B cell (primary cell): ENCODE results near the gene INKA1. TPM values are rescaled to one million over a fixed set of nuclear protein-coding genes. Genes with fewer than 3 reads are reported as not detected.

Source experiments
- ATAC-seq: fragments of 200-7000 bp; cut with Tn5 transposase; one replicate; pipeline ENCODE4 v1.10.0; 2021; ENCODE audit warnings: low read depth, mild to moderate bottlenecking, moderate number of reproducible peaks, moderate library complexity
- CTCF ChIA-PET: fragments of 350-600 bp; sonication (Branson Sonifier 250); formaldehyde crosslinking; loops from one replicate; lab custom pipeline; 2021; ENCODE audit warnings: antibody characterized with exemption, inconsistent platforms; lab: Charles Lee
- POLR2A ChIA-PET: fragments of 350-600 bp; sonication (Branson Sonifier 250); formaldehyde crosslinking; loops from one replicate; lab custom pipeline; 2021; ENCODE audit warnings: antibody characterized with exemption; lab: Charles Lee
- DNase-seq: peaks from one replicate; pipeline ENCODE4 v3.0.0; 2013
- H2AFZ ChIP-seq: 2 replicates; pipeline ENCODE4 v1.6.1; 2012; ENCODE audit warnings: mild to moderate bottlenecking, low read depth, low read length; ENCODE audit not compliant: insufficient read depth, poor library complexity, severe bottlenecking
- H3K27ac ChIP-seq, 2 donors: 1 replicate in 1 of 2; 2 replicates in 1 of 2; pipeline ENCODE4 v1.5.1; 2012 to 2013; ENCODE audit warnings: low read length in 2 of 2, mild to moderate bottlenecking in 2 of 2, moderate library complexity in 1 of 2
- H3K27me3 ChIP-seq, 4 experiments: fragments of 200-600 bp in 1 of 4; sonication (generic) in 1 of 4; replicated peaks in 1 of 4; 1 replicate in 2 of 4; 2 replicates in 2 of 4; pipeline versions ENCODE4 v1.6.1 to v1.7.0; 2013 to 2016; ENCODE audit warnings: low read length in 3 of 4, mild to moderate bottlenecking in 2 of 4, mixed read lengths in 1 of 4, moderate library complexity in 1 of 4; ENCODE audit not compliant: insufficient read depth in 4 of 4, control insufficient read depth in 3 of 4; ENCODE audit errors: control extremely low read depth in 1 of 4
- H3K36me3 ChIP-seq, 2 experiments: replicated peaks in 1 of 2; 1 replicate in 1 of 2; 2 replicates in 1 of 2; pipeline versions ENCODE4 v1.6.1 to v1.7.1; 2013; ENCODE audit warnings: low read length in 1 of 2; ENCODE audit not compliant: insufficient read depth in 2 of 2, control insufficient read depth in 1 of 2; ENCODE audit errors: control extremely low read depth in 1 of 2, extremely low read depth in 1 of 2
- H3K4me1 ChIP-seq, 2 donors: fragments of 200-600 bp in 1 of 2; sonication (generic) in 1 of 2; 1 replicate in 1 of 2; 2 replicates in 1 of 2; pipeline versions ENCODE4 v1.5.1 to v1.6.1; 2013 to 2017; ENCODE audit warnings: low read length in 2 of 2; ENCODE audit not compliant: control insufficient read depth in 2 of 2, insufficient read depth in 2 of 2
- H3K4me2 ChIP-seq: replicated peaks from 2 replicates; pipeline ENCODE3; 2012; ENCODE audit warnings: mild to moderate bottlenecking, low read depth, low read length; ENCODE audit not compliant: poor library complexity, severe bottlenecking
- H3K4me3 ChIP-seq, 5 experiments: fragments of 200-600 bp in 1 of 5; sonication (generic) in 1 of 5; 1 replicate in 3 of 5; 2 replicates in 2 of 5; pipeline versions ENCODE4 v1.5.1 to v1.7.0; 2011 to 2016; ENCODE audit warnings: low read length in 4 of 5, mild to moderate bottlenecking in 4 of 5, low read depth in 2 of 5, control low read depth in 1 of 5, moderate library complexity in 1 of 5; ENCODE audit not compliant: insufficient read depth in 1 of 5; ENCODE audit errors: control extremely low read depth in 1 of 5, extremely low read depth in 1 of 5
- H3K79me2 ChIP-seq: fragments of 200-600 bp; sonication (generic); one replicate; pipeline ENCODE4 v1.6.0; 2016; ENCODE audit warnings: low read length; ENCODE audit not compliant: control insufficient read depth, insufficient read depth
- H3K9ac ChIP-seq: fragments of 200-600 bp; sonication (generic); 2 replicates; pipeline ENCODE4 v1.6.1; 2017; ENCODE audit warnings: mild to moderate bottlenecking, low read length, moderate library complexity
- H3K9me3 ChIP-seq, 3 donors: one replicate each; pipeline versions ENCODE4 v1.6.1 to v1.7.1; 2013; ENCODE audit warnings: low read length in 2 of 3; ENCODE audit not compliant: control insufficient read depth in 2 of 3, insufficient read depth in 1 of 3; ENCODE audit errors: control extremely low read depth in 1 of 3
- H4K20me1 ChIP-seq: 2 replicates; pipeline ENCODE4 v1.6.0; 2012; ENCODE audit warnings: mild to moderate bottlenecking, low read length; ENCODE audit not compliant: insufficient read depth, control insufficient read depth, poor library complexity, severe bottlenecking
- H3K27ac Mint-ChIP-seq: one replicate; pipeline ENCODE4 v1.8.0; 2021; ENCODE audit warnings: mixed read lengths
- H3K27me3 Mint-ChIP-seq: one replicate; pipeline ENCODE4 v1.8.0; 2021; ENCODE audit warnings: mixed read lengths
- H3K4me1 Mint-ChIP-seq: one replicate; pipeline ENCODE4 v1.8.0; 2021; ENCODE audit warnings: mixed read lengths
- H3K4me3 Mint-ChIP-seq: one replicate; pipeline ENCODE4 v1.8.0; 2021; ENCODE audit warnings: mixed read lengths
- H3K9me3 Mint-ChIP-seq: one replicate; pipeline ENCODE4 v1.8.0; 2022; ENCODE audit warnings: mixed read lengths; ENCODE audit not compliant: insufficient read depth
- EZH2 ChIP-seq: IDR thresholded peaks from 2 replicates; pipeline ENCODE4 v1.6.1; 2012; ENCODE audit warnings: borderline replicate concordance, low read depth, mild to moderate bottlenecking, moderate library complexity, low read length; ENCODE audit not compliant: insufficient read depth, poor library complexity, severe bottlenecking
- WGBS: methylation state at CpG from one replicate; pipeline ENCODE4 v1.1.5; 2013; ENCODE audit warnings: missing lambda C conversion rate; ENCODE audit not compliant: insufficient coverage; 5-methylcytosine and 5-hydroxymethylcytosine counted together
- intact Hi-C: fragments of 100-400 bp; cut with micrococcal nuclease; formaldehyde crosslinking; loops from one replicate; pipeline ENCODE4 v1.10.0; 2022
- polyA plus RNA-seq: library from polyadenylated mRNA; depleted of rRNA; stranded (reverse); fragments of >200 nt; gene quantifications from 2 replicates; pipeline ENCODE4 v1.2.3, GENCODE V29; 2012
- total RNA-seq, 2 donors: library from RNA; stranded (reverse); fragments of 120-200 nt in 1 of 2; gene quantifications; 1 replicate in 1 of 2; 2 replicates in 1 of 2; pipeline versions ENCODE4 v1.2.3 to v1.2.4, GENCODE V29; 2013 to 2022
- TF ChIP-seq, protein P1 (sequence below): fragments of 200-600 bp; IDR thresholded peaks from one replicate; pipeline ENCODE4 v1.8.0; 2022; ENCODE audit warnings: antibody characterized with exemption, mild to moderate bottlenecking

Gene INKA1
- total and polyA plus RNA-seq, 2 donors (not counting 1 experiment from before 2014, with no cell fraction given) = 24.0 to 28.2 TPM

DNA sequence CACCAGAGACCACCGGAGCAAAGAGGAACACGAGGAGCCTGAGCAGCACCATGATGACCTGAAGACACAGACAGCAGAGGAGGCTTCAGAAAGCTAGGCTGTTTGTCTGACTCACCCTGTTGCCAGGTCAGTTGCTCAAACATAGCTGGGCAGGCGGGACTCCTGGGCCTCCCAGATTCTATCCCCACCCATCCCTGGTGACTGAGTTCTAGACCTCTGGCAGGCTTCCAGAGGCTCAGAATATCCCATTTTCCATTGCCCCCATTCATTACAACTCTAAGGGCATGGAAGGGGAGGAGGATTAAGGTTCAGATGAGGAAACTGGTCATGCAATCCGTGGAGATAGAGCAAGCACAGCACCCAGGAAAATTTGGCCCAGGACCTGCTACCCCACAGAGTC, 3.3 kb upstream of the INKA1 start, which contains the start of gene CDHR4:
TSS of gene CDHR4 (minus strand) at position 113 of the 400 bp plus-strand sequence. CDS start at position 52, 61 bp downstream.
- Mint-ChIP-seq H3K4me3 (no peak within 1 kb of the TSS), H3K9me3 (no peaks in the 10 kb centered on the region), H3K4me1 (peaks cover 22% of the 10 kb centered on the region), H3K27me3 (peaks cover 5% of the 10 kb centered on the region), H3K27ac (no peak within 1 kb of the TSS)
- H3K4me3 ChIP-seq = no peak within 1 kb of the TSS
- TF ChIP-seq, protein P1, sequence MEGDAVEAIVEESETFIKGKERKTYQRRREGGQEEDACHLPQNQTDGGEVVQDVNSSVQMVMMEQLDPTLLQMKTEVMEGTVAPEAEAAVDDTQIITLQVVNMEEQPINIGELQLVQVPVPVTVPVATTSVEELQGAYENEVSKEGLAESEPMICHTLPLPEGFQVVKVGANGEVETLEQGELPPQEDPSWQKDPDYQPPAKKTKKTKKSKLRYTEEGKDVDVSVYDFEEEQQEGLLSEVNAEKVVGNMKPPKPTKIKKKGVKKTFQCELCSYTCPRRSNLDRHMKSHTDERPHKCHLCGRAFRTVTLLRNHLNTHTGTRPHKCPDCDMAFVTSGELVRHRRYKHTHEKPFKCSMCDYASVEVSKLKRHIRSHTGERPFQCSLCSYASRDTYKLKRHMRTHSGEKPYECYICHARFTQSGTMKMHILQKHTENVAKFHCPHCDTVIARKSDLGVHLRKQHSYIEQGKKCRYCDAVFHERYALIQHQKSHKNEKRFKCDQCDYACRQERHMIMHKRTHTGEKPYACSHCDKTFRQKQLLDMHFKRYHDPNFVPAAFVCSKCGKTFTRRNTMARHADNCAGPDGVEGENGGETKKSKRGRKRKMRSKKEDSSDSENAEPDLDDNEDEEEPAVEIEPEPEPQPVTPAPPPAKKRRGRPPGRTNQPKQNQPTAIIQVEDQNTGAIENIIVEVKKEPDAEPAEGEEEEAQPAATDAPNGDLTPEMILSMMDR = no peak
- TF ChIP-seq EZH2 = no peak
- 77% methylated on average over 3 of the region's 4 CpGs for WGBS
- peaks cover 10 to 15% of the 10 kb centered on the region in 2 donors for H3K4me1 ChIP-seq
- no peak within 1 kb of the TSS for H2AFZ ChIP-seq
- ATAC-seq = no peak
- H3K9ac ChIP-seq = no peak within 1 kb of the TSS
- H3K36me3 ChIP-seq = peaks cover 0 to 3% of the 10 kb centered on the region in 2 experiments
- ChIA-PET CTCF (interaction anchor here (15.1 kb wide), 1 partner anchor 37 kb away, joined by 547 read pairs; no protein-coding TSS in a partner anchor), POLR2A (no interaction called here)
- no peak for DNase-seq
- intact Hi-C loops = loop anchor here (5.0 kb wide), 1 partner anchor 428 kb away; no protein-coding TSS in a partner anchor
- no peaks in the 10 kb centered on the region for H4K20me1 ChIP-seq
- no peaks in the 10 kb centered on the region for H3K9me3 ChIP-seq
- H3K79me2 ChIP-seq = peaks cover 10% of the 10 kb centered on the region
- H3K27ac ChIP-seq = no peak within 1 kb of the TSS
- H3K27me3 ChIP-seq = peaks cover 0 to 3% (median 0%) of the 10 kb centered on the region in 4 experiments
- H3K4me2 ChIP-seq = no peak within 1 kb of the TSS

DNA sequence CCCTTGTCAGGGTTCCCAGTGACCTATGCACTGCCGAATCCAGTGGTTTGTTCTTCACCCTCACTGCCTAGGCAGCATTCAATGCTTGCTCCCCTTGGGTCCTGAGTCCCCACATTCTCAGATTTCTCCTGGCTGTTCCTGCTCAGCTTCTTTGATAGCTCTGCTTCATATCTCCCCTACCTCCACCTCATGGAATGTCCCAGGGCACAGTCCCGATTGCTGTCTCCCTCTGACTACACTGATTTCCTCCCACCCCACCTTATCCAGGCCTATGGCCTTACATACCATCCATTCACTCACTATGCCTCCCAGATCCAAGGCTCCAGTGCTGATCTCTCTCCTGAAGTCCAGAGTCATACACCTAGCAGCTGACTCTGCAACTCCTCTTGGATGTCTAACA, 1.9 kb upstream of the INKA1 start:
- no peak for ATAC-seq
- CTCF ChIA-PET = interaction anchor here (1.2 to 15.1 kb wide), 7 partner anchors 14 to 105 kb away, joined by 4 to 547 read pairs (median 15); partner anchors contain the start of genes AMIGO3, IP6K1 and UBA7

More for the DNA sequence above, 1.9 kb upstream of the INKA1 start:
- Histone ChIP-seq H3K36me3 (peaks cover 0 to 6% of the 10 kb centered on the region in 2 experiments), H3K79me2 (peaks cover 10% of the 10 kb centered on the region), H3K4me3 (no peak overlapping the region), H3K9me3 (no peaks in the 10 kb centered on the region), H3K4me2 (no peak overlapping the region), H3K9ac (no peak overlapping the region), H3K4me1 (peaks cover 24 to 29% of the 10 kb centered on the region in 2 donors), H3K27ac (no peak overlapping the region), H4K20me1 (no peaks in the 10 kb centered on the region), H2AFZ (no peak overlapping the region), H3K27me3 (peaks cover 0 to 3% (median 0%) of the 10 kb centered on the region in 4 experiments)
- H3K4me1 Mint-ChIP-seq = peaks cover 35% of the 10 kb centered on the region
- POLR2A ChIA-PET = no interaction called here
- peak overlapping the region; percentile 86 for H3K4me3 Mint-ChIP-seq
- no peak overlapping the region for H3K27ac Mint-ChIP-seq
- TF ChIP-seq, protein P1 = no peak
- no peak for TF ChIP-seq EZH2
- intact Hi-C loops = loop anchor here (5.0 kb wide), 1 partner anchor 426 kb away; no protein-coding TSS in a partner anchor
- no peaks in the 10 kb centered on the region for H3K9me3 Mint-ChIP-seq
- 96% methylated on average over 2 of the region's 2 CpGs for WGBS
- DNase-seq = no peak
- H3K27me3 Mint-ChIP-seq = peaks cover 5% of the 10 kb centered on the region
